Activated CD8-positive, alpha-beta T cell treated with anti-CD3 and anti-CD28 coated beads, Interleukin-2, amount 10 ng/mL, durations not matched to agents 7 days and 5 days (primary cell): Measurements from ENCODE around the gene TAF1D. TPM values are rescaled to one million over a fixed set of nuclear protein-coding genes. Genes with fewer than 3 reads are reported as not detected.

Experiments used
- ATAC-seq: fragments of 150-1000 bp; cut with Tn5 transposase; one replicate; pipeline ENCODE4 v1.10.0; 2021; ENCODE audit warnings: moderate library complexity
- CTCF ChIA-PET: fragments of 350-600 bp; sonication (Branson Sonifier 250); formaldehyde crosslinking; loops from one replicate; lab custom pipeline; 2021; ENCODE audit warnings: antibody characterized with exemption; lab: Charles Lee
- POLR2A ChIA-PET: fragments of 350-600 bp; sonication (Branson Sonifier 250); formaldehyde crosslinking; loops from one replicate; lab custom pipeline; 2021; ENCODE audit warnings: antibody characterized with exemption; lab: Charles Lee
- DNase-seq: peaks from one replicate; pipeline ENCODE4 v3.0.0-alpha.2; 2020
- H3K27ac Mint-ChIP-seq: one replicate; pipeline ENCODE4 v1.8.0; 2021; ENCODE audit warnings: mild to moderate bottlenecking, mixed read lengths
- H3K27me3 Mint-ChIP-seq: one replicate; pipeline ENCODE4 v1.8.0; 2021; ENCODE audit warnings: low read depth, mixed read lengths
- H3K36me3 Mint-ChIP-seq: one replicate; pipeline ENCODE4 v1.8.0; 2021; ENCODE audit warnings: low read depth, mixed read lengths
- H3K4me1 Mint-ChIP-seq: one replicate; pipeline ENCODE4 v1.8.0; 2021; ENCODE audit warnings: low read depth, mixed read lengths
- H3K4me3 Mint-ChIP-seq: one replicate; pipeline ENCODE4 v1.8.0; 2021; ENCODE audit warnings: mild to moderate bottlenecking, mixed read lengths
- H3K9me3 Mint-ChIP-seq: one replicate; pipeline ENCODE4 v1.8.0; 2022; ENCODE audit warnings: mixed read lengths; ENCODE audit not compliant: insufficient read depth
- total RNA-seq, 2 experiments: library from RNA; stranded (reverse); gene quantifications; one replicate each; pipeline ENCODE4 v1.2.3, GENCODE V29; 2021

TAF1D gene
- total RNA-seq, 2 experiments from 2014 or later, result 161 to 172 TPM

GRCh38 chr11:93720522-93720921 is 20.8 kb downstream of the TAF1D start:
- Mint-ChIP-seq H3K36me3 (peaks cover 71% of the 10 kb centered on the region), H3K27ac (no peak overlapping the region), H3K4me1 (peaks cover 24% of the 10 kb centered on the region), H3K9me3 (no peaks in the 10 kb centered on the region), H3K4me3 (no peak overlapping the region), H3K27me3 (no peaks in the 10 kb centered on the region)
- no peak for ATAC-seq
- no peak for DNase-seq
- CTCF ChIA-PET, result interaction anchor here (1.4 kb wide), 1 partner anchor 11 kb away, joined by 3 read pairs; no protein-coding TSS in a partner anchor
- POLR2A ChIA-PET, result interaction anchor here (4.4 kb wide), 1 partner anchor 20 kb away, joined by 24 read pairs; the partner anchor contains the start of genes C11orf54 and TAF1D

- POLR2A ChIA-PET, result interaction anchor here (0.6 to 4.4 kb wide), 4 partner anchors 16 to 65 kb away, joined by 3 to 24 read pairs (median 3); partner anchors contain the start of genes C11orf54, CEP295, MED17 and TAF1D
- Mint-ChIP-seq H3K9me3 (no peaks in the 10 kb centered on the region), H3K27me3 (no peaks in the 10 kb centered on the region), H3K36me3 (peaks cover 74% of the 10 kb centered on the region), H3K4me3 (no peak overlapping the region), H3K27ac (no peak overlapping the region), H3K4me1 (peaks cover 24% of the 10 kb centered on the region)
- ATAC-seq, result no peak
- CTCF ChIA-PET, result interaction anchor here (1.6 kb wide), 1 partner anchor 8 kb away, joined by 8 read pairs; no protein-coding TSS in a partner anchor
- DNase-seq, result no peak
Measured at GRCh38 chr11:93719310-93719709, 22.0 kb downstream of the TAF1D start.

- Mint-ChIP-seq H3K27ac (peak overlapping the region; percentile 56), H3K4me3 (no peak overlapping the region), H3K4me1 (peaks cover 24% of the 10 kb centered on the region), H3K27me3 (no peaks in the 10 kb centered on the region), H3K9me3 (no peaks in the 10 kb centered on the region), H3K36me3 (peaks cover 78% of the 10 kb centered on the region)
- ATAC-seq (peak; percentile 37), DNase-seq (no peak)
- ChIA-PET POLR2A (interaction anchor here (4.4 kb wide), 1 partner anchor 23 kb away, joined by 24 read pairs; the partner anchor contains the start of genes C11orf54 and TAF1D), CTCF (interaction anchor here (1.6 kb wide), 1 partner anchor 9 kb away, joined by 8 read pairs; no protein-coding TSS in a partner anchor)
Measured at GRCh38 chr11:93718057-93718563, 23.2 kb downstream of the TAF1D start.

- ATAC-seq (no peak), DNase-seq (no peak)
- POLR2A ChIA-PET, result interaction anchor here (0.6 to 4.4 kb wide), 2 partner anchors 10 to 23 kb away, joined by 3 to 24 read pairs; partner anchors contain the start of genes C11orf54 and TAF1D
- H3K4me1 Mint-ChIP-seq, result peaks cover 24% of the 10 kb centered on the region
- CTCF ChIA-PET, result no interaction called here
- peaks cover 79% of the 10 kb centered on the region for H3K36me3 Mint-ChIP-seq
- no peaks in the 10 kb centered on the region for H3K9me3 Mint-ChIP-seq
- H3K27ac Mint-ChIP-seq, result peak overlapping the region; percentile 56
- H3K4me3 Mint-ChIP-seq, result no peak overlapping the region
- no peaks in the 10 kb centered on the region for H3K27me3 Mint-ChIP-seq
Measured at GRCh38 chr11:93717501-93717900, 23.8 kb downstream of the TAF1D start.

- H3K36me3 Mint-ChIP-seq, result peaks cover 75% of the 10 kb centered on the region
- POLR2A ChIA-PET, result interaction anchor here (4.4 kb wide), 1 partner anchor 25 kb away, joined by 24 read pairs; the partner anchor contains the start of genes C11orf54 and TAF1D
- peaks cover 23% of the 10 kb centered on the region for H3K4me1 Mint-ChIP-seq
- no peak overlapping the region for H3K27ac Mint-ChIP-seq
- H3K9me3 Mint-ChIP-seq, result peaks cover 5% of the 10 kb centered on the region
- DNase-seq, result no peak
- no peak overlapping the region for H3K4me3 Mint-ChIP-seq
- no peaks in the 10 kb centered on the region for H3K27me3 Mint-ChIP-seq
- no peak for ATAC-seq
- CTCF ChIA-PET, result no interaction called here
Measured at GRCh38 chr11:93715797-93716396, 25.4 kb downstream of the TAF1D start.

- ATAC-seq (no peak), DNase-seq (no peak)
- Mint-ChIP-seq H3K36me3 (peaks cover 92% of the 10 kb centered on the region), H3K27me3 (no peaks in the 10 kb centered on the region), H3K9me3 (peaks cover 31% of the 10 kb centered on the region), H3K4me1 (peaks cover 7% of the 10 kb centered on the region), H3K27ac (no peak overlapping the region), H3K4me3 (no peak overlapping the region)
- POLR2A ChIA-PET, result interaction anchor here (2.2 kb wide), 1 partner anchor 29 kb away, joined by 5 read pairs; the partner anchor contains the start of genes C11orf54 and TAF1D
- CTCF ChIA-PET, result no interaction called here
Measured at GRCh38 chr11:93712678-93713077, 28.6 kb downstream of the TAF1D start.

- peaks cover 31% of the 10 kb centered on the region for H3K9me3 Mint-ChIP-seq
- no peak for ATAC-seq
- ChIA-PET POLR2A (interaction anchor here (1.5 kb wide), 1 partner anchor 31 kb away, joined by 5 read pairs; the partner anchor contains the start of genes C11orf54 and TAF1D), CTCF (no interaction called here)
- DNase-seq, result no peak
- H3K27ac Mint-ChIP-seq, result no peak overlapping the region
- H3K27me3 Mint-ChIP-seq, result no peaks in the 10 kb centered on the region
- peaks cover 89% of the 10 kb centered on the region for H3K36me3 Mint-ChIP-seq
- H3K4me1 Mint-ChIP-seq, result no peaks in the 10 kb centered on the region
- no peak overlapping the region for H3K4me3 Mint-ChIP-seq
Measured at GRCh38 chr11:93710239-93710638, 31.1 kb downstream of the TAF1D start.

GRCh38 chr11:93704237-93704636 is 37.1 kb downstream of the TAF1D start:
- H3K27ac Mint-ChIP-seq, result no peak overlapping the region
- H3K4me3 Mint-ChIP-seq, result no peak overlapping the region
- ChIA-PET POLR2A (no interaction called here), CTCF (no interaction called here)
- DNase-seq (peak; percentile 27), ATAC-seq (no peak)
- H3K9me3 Mint-ChIP-seq, result peaks cover 10% of the 10 kb centered on the region
- peaks cover 73% of the 10 kb centered on the region for H3K36me3 Mint-ChIP-seq
- H3K4me1 Mint-ChIP-seq, result no peaks in the 10 kb centered on the region
- H3K27me3 Mint-ChIP-seq, result no peaks in the 10 kb centered on the region

GRCh38 chr11:93700830-93701229 is 40.5 kb downstream of the TAF1D start:
- Mint-ChIP-seq H3K4me1 (no peaks in the 10 kb centered on the region), H3K9me3 (no peaks in the 10 kb centered on the region), H3K27ac (no peak overlapping the region), H3K27me3 (no peaks in the 10 kb centered on the region), H3K36me3 (peaks cover 78% of the 10 kb centered on the region), H3K4me3 (no peak overlapping the region)
- ChIA-PET POLR2A (no interaction called here), CTCF (no interaction called here)
- ATAC-seq (no peak), DNase-seq (no peak)

GRCh38 chr11:93697611-93698010 is 43.7 kb downstream of the TAF1D start:
- no peaks in the 10 kb centered on the region for H3K27me3 Mint-ChIP-seq
- H3K27ac Mint-ChIP-seq, result no peak overlapping the region
- peaks cover 72% of the 10 kb centered on the region for H3K36me3 Mint-ChIP-seq
- no peak for DNase-seq
- no peak for ATAC-seq
- no peaks in the 10 kb centered on the region for H3K4me1 Mint-ChIP-seq
- POLR2A ChIA-PET, result no interaction called here
- no peaks in the 10 kb centered on the region for H3K9me3 Mint-ChIP-seq
- CTCF ChIA-PET, result no interaction called here
- no peak overlapping the region for H3K4me3 Mint-ChIP-seq

GRCh38 chr11:93694557-93694956 is 46.7 kb downstream of the TAF1D start:
- CTCF ChIA-PET, result no interaction called here
- no peaks in the 10 kb centered on the region for H3K27me3 Mint-ChIP-seq

GRCh38 chr11:93694109-93694508 is 47.2 kb downstream of the TAF1D start:
- ChIA-PET POLR2A (no interaction called here), CTCF (no interaction called here)
- ATAC-seq, result no peak
- H3K27me3 Mint-ChIP-seq, result no peaks in the 10 kb centered on the region
- H3K4me3 Mint-ChIP-seq, result no peak overlapping the region
- no peak for DNase-seq
- peaks cover 66% of the 10 kb centered on the region for H3K36me3 Mint-ChIP-seq
- H3K27ac Mint-ChIP-seq, result no peak overlapping the region
- no peaks in the 10 kb centered on the region for H3K9me3 Mint-ChIP-seq
- H3K4me1 Mint-ChIP-seq, result peaks cover 3% of the 10 kb centered on the region

More at GRCh38 chr11:93694557-93694956, 46.7 kb downstream of the TAF1D start:
- POLR2A ChIA-PET, result no interaction called here
- Mint-ChIP-seq H3K4me3 (no peak overlapping the region), H3K9me3 (no peaks in the 10 kb centered on the region), H3K27ac (no peak overlapping the region), H3K36me3 (peaks cover 66% of the 10 kb centered on the region), H3K4me1 (no peaks in the 10 kb centered on the region)
- DNase-seq, result no peak
- no peak for ATAC-seq
